Skeletal muscle satellite cell (primary cell): ENCODE results near the gene HIF1AN.
"Not testable (repeated sequence)": the region's sequence is repeated elsewhere in the genome, so short reads cannot be mapped to it uniquely, and the experiment has no call there.

ENCODE experiments used
- H3K27me3 ChIP-seq: 2 replicates; pipeline ENCODE4 v1.7.0; 2013; ENCODE audit warnings: low read length; ENCODE audit not compliant: control insufficient read depth, insufficient read depth
- H3K36me3 ChIP-seq: 2 replicates; pipeline ENCODE4 v1.7.0; 2013; ENCODE audit warnings: mild to moderate bottlenecking, control low read depth, low read length; ENCODE audit not compliant: insufficient read depth
- H3K4me1 ChIP-seq: 2 replicates; pipeline ENCODE4 v1.7.0; 2013; ENCODE audit warnings: low read length; ENCODE audit not compliant: control insufficient read depth, insufficient read depth
- H3K4me2 ChIP-seq: 2 replicates; pipeline ENCODE4 v1.7.0; 2013; ENCODE audit warnings: mild to moderate bottlenecking, low read length
- H3K4me3 ChIP-seq: 2 replicates; pipeline ENCODE4 v1.7.0; 2013; ENCODE audit warnings: low read length
- H3K9ac ChIP-seq: 2 replicates; pipeline ENCODE4 v1.7.0; 2013; ENCODE audit warnings: mild to moderate bottlenecking, low read depth, low read length, moderate library complexity
- H3K9me3 ChIP-seq: replicated peaks from 2 replicates; pipeline ENCODE4 v1.7.0; 2013; ENCODE audit warnings: mild to moderate bottlenecking, control low read depth, low read length

The HIF1AN gene

DNA sequence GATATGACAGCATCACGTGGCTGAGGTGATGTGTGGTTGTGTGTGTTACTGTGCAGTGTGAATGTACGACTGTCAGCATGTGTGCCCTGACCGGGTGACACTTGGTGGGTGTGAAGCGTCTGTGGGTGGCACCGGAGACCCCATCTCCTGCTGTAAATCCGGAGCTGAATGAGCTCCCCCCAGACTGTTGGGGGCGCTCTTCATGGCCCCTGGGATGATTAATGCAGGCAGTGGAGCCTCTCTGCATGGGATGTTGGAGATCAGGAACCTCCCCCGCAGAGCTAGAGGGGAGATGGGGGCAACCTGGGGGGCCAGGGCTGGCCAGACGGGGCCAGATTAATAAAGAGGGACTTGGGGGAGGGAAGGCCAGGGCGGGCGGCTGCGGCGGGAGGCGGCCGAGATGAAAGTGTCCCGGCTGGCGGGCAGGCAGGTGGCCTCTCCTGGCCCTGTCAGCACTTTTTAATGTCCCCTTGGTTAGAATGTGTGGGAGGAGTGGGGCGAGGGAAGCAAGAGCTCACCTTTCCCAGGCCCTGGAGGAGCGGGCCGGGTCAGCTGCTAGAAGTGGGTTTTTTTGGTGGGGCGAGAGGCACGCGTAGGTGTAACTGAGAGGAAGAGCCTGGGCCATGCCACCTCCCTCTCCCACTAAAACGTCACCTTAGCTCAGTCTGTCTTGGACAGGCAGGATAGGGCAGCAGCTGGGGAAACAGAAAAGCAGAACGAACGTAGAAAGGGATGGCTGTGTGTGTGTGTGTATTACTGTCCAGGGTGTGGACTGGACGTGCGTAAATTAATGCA, 34.1 kb downstream of the HIF1AN start:
- Histone ChIP-seq H3K36me3 (no peaks in the 10 kb centered on the region), H3K9me3 (no peaks in the 10 kb centered on the region), H3K4me3 (no peak overlapping the region), H3K9ac (no peak overlapping the region), H3K4me2 (no peak overlapping the region), H3K27me3 (peaks cover 83% of the 10 kb centered on the region), H3K4me1 (no peaks in the 10 kb centered on the region)

DNA sequence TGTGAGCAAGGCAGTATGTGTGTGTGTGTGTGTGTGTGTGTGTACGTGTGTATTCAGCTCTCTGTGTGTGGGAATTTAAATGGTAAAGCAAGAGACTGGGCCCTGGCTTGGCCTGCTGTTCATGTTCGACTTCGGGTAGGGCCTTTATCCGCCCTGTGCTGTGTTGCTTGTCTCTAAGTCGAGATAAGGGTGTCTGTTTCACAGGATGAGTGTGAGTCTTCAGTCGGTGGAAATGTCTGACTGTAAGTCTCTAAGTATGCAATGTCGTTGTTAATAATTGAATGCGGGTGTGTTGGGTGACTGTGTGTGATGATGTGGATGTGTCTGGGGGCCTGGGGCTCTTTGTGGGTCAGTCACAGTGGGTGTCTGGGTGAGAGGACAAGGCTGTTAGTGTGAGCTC, 34.8 kb downstream of the HIF1AN start:
- no peaks in the 10 kb centered on the region for H3K9me3 ChIP-seq

GRCh38 chr10:100571084-100571856, 35.5 kb downstream of the HIF1AN start:
- no peak overlapping the region for H3K9ac ChIP-seq
- H3K4me3 ChIP-seq: no peak overlapping the region
- no peaks in the 10 kb centered on the region for H3K9me3 ChIP-seq
- no peaks in the 10 kb centered on the region for H3K36me3 ChIP-seq
- peaks cover 81% of the 10 kb centered on the region for H3K27me3 ChIP-seq
- no peak overlapping the region for H3K4me2 ChIP-seq
- no peaks in the 10 kb centered on the region for H3K4me1 ChIP-seq

More for the DNA sequence above, 34.8 kb downstream of the HIF1AN start:
- Histone ChIP-seq H3K27me3 (peaks cover 80% of the 10 kb centered on the region), H3K4me1 (no peaks in the 10 kb centered on the region), H3K9ac (no peak overlapping the region), H3K4me2 (no peak overlapping the region), H3K4me3 (no peak overlapping the region), H3K36me3 (no peaks in the 10 kb centered on the region)

DNA sequence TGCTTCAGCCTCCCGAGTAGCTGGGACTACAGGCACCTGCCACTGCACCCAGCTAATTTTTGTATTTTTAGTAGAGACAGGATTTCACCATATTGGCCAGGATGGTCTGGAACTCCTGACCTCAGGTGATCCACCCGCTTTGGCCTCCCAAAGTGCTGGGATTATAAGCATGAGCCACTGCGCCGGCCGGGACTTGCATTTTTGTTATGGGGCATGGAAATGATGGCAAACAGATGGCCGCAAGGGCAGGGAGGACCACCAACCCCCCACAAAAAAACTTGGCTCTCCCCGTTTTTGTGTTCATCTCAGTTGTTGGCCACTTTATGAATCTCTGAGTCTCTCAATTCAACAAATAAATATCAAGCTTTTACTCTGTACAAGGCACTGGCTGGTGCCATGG, 39.4 kb downstream of the HIF1AN start:
- not testable (repeated sequence) for H3K4me2 ChIP-seq, H3K9me3 ChIP-seq, H3K36me3 ChIP-seq, H3K4me1 ChIP-seq, H3K4me3 ChIP-seq, H3K9ac ChIP-seq
- H3K27me3 ChIP-seq: peaks cover 76% of the 10 kb centered on the region

DNA sequence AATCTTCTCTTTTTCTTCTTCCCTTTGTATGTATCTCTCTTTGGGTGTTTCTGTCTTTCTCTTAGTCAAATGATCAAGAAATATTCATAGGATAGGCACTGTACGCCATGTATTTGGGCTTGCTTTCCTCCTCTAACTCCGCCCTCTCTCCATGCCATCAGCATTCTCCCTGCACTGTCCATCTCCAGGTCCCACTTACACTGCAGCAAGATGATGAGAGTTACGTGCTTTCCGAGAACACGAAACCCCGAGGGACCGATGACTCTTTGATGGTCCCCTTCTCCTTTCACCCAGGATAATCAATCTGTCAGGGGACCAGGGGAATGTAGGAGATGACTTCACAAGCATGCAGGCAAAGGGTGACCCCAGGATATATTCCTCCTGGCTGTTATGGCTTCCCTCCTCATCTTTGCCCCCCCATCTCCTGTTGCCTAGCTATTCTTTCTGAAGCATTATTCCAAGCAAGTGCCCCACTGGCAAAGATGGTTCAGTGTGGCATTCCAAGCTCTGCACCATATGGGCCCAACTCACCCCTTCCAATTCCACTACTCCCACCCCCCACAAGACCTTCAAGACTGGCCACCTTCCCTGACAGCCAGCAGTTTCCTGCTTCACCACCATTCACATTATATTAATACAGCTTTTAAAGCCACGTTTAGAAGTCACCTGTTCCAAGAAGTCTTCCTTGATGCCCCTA, 40.0 kb downstream of the HIF1AN start:
- no peaks in the 10 kb centered on the region for H3K4me1 ChIP-seq
- no peak overlapping the region for H3K4me2 ChIP-seq
- H3K36me3 ChIP-seq: no peaks in the 10 kb centered on the region

DNA sequence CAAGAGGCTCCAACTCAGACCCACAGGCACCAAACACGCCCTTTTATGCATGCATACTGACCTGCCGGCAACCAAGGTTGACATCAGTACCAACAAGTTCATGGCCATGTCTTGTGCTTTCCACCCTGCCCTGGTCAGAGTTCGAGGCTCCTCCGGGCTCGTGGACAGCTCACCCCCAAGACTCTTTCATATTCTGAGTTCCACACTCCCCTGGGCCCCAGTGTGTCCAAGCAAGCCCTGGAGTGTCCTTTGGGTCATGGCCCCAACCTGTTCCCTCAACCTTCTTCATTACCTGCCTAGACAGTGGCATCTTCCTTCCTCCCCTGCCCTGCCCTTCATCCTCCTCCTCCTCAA, 40.5 kb downstream of the HIF1AN start:
- H3K36me3 ChIP-seq: no peaks in the 10 kb centered on the region
- H3K9ac ChIP-seq: no peak overlapping the region
- H3K4me1 ChIP-seq: no peaks in the 10 kb centered on the region
- H3K4me3 ChIP-seq: no peak overlapping the region
- peaks cover 77% of the 10 kb centered on the region for H3K27me3 ChIP-seq
- no peak overlapping the region for H3K4me2 ChIP-seq
- H3K9me3 ChIP-seq: no peaks in the 10 kb centered on the region

More for the DNA sequence above, 40.0 kb downstream of the HIF1AN start:
- no peak overlapping the region for H3K9ac ChIP-seq
- peaks cover 76% of the 10 kb centered on the region for H3K27me3 ChIP-seq
- H3K4me3 ChIP-seq: no peak overlapping the region
- H3K9me3 ChIP-seq: no peaks in the 10 kb centered on the region

GRCh38 chr10:100579261-100580090, 43.7 kb downstream of the HIF1AN start:
- Histone ChIP-seq H3K9ac (no peak overlapping the region), H3K4me3 (no peak overlapping the region), H3K4me2 (no peak overlapping the region), H3K27me3 (peaks cover 72% of the 10 kb centered on the region), H3K4me1 (no peaks in the 10 kb centered on the region), H3K36me3 (no peaks in the 10 kb centered on the region), H3K9me3 (no peaks in the 10 kb centered on the region)

- Histone ChIP-seq H3K4me2 (no peak overlapping the region), H3K9ac (no peak overlapping the region), H3K4me3 (no peak overlapping the region), H3K4me1 (no peaks in the 10 kb centered on the region), H3K27me3 (peaks cover 65% of the 10 kb centered on the region), H3K36me3 (no peaks in the 10 kb centered on the region), H3K9me3 (no peaks in the 10 kb centered on the region)
These were observed 51.2 kb downstream of the HIF1AN start for GRCh38 chr10:100586959-100587358.

DNA sequence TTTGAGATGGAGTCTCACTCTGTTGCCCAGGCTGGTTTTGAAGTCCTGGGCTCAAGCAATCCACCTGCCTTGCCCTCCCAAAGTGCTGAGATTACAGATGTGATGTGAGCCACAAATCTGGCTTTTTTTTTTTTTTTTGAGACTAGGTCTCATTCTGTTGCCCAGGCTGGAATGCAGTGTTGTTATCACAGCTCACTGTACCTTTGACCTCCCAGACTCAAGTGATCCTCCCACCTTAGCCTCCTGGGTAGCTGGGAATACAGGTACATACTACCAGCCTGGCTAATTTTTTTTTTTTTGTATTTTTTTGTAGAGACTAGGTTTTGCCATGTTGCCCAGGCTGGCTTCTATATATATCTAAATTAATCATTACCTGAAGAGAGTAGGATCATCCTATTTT, 62.4 kb downstream of the HIF1AN start:
- Histone ChIP-seq H3K4me3 (no peak overlapping the region), H3K4me1 (no peaks in the 10 kb centered on the region), H3K9me3 (no peaks in the 10 kb centered on the region), H3K36me3 (no peaks in the 10 kb centered on the region), H3K9ac (no peak overlapping the region), H3K4me2 (no peak overlapping the region), H3K27me3 (peaks cover 18% of the 10 kb centered on the region)

DNA sequence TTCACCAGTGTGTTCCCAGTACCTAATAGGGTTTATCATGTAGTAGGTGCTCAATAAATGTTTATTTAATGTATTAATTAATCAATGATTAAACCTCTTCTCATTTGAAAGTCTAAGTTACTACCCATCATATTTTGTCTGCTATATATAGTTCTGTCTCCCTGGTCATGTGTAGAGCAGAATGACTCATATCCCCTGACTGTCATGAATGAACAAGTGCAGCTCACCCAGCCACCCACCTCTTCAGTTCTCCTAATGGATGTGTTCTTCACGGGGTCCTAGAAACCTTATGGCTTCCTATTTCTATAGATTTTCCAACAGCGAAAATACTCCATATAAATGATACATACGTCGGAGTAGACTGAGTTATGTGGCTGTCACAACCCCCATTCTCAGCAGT, 64.5 kb downstream of the HIF1AN start:
- no peaks in the 10 kb centered on the region for H3K4me1 ChIP-seq
- H3K4me3 ChIP-seq: no peak overlapping the region
- no peak overlapping the region for H3K9ac ChIP-seq
- H3K36me3 ChIP-seq: no peaks in the 10 kb centered on the region
- no peaks in the 10 kb centered on the region for H3K9me3 ChIP-seq
- H3K27me3 ChIP-seq: peaks cover 18% of the 10 kb centered on the region
- no peak overlapping the region for H3K4me2 ChIP-seq

DNA sequence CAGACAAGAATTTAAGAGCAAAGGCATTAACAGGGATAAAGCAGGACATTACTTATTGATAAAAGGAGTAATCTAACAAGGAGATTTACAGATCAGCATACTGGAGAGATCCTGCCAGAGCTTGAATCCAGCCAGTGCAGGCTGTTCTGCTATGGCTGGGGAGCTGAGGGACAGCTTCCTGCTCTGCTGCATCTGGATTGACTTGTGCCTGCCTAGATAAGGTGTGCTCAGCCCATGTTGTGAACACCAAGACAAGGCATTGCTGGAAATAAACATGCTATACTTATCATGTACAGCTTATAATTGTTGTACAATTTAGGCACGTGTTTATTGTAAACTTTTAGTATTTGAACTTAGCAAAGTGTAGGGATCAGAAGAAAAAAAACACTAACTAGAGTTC, 71.7 kb downstream of the HIF1AN start:
- Histone ChIP-seq H3K36me3 (no peaks in the 10 kb centered on the region), H3K4me1 (no peaks in the 10 kb centered on the region), H3K27me3 (peaks cover 37% of the 10 kb centered on the region), H3K4me3 (no peak overlapping the region), H3K9ac (no peak overlapping the region), H3K9me3 (no peaks in the 10 kb centered on the region), H3K4me2 (no peak overlapping the region)
